CD14-positive monocyte (primary cell): ENCODE measurements around the gene RUNX2. TPM values are rescaled to one million over a fixed set of nuclear protein-coding genes. Genes with fewer than 3 reads are reported as not detected.
A peak's percentile ranks its signal among the peaks of the same experiment; 100 is the strongest.

ENCODE experiments used
- DNase-seq, 3 donors: peaks; one replicate each; pipeline ENCODE4 v3.0.0-alpha.2; 2011 to 2022
- H2AFZ ChIP-seq: 2 replicates; pipeline ENCODE4 v1.6.0; 2012; ENCODE audit warnings: mild to moderate bottlenecking, low read depth, low read length, inconsistent platforms; ENCODE audit not compliant: insufficient read depth, poor library complexity, severe bottlenecking
- H3K27ac ChIP-seq, 2 donors: 1 replicate in 1 of 2; 2 replicates in 1 of 2; pipeline ENCODE4 v1.5.1; 2012 to 2013; ENCODE audit warnings: low read length in 2 of 2, control low read depth in 1 of 2, inconsistent platforms in 1 of 2, low read depth in 1 of 2, mild to moderate bottlenecking in 1 of 2
- H3K27me3 ChIP-seq, 2 donors: one replicate each; pipeline versions ENCODE4 v1.6.0 to v1.6.1; 2011 to 2013; ENCODE audit warnings: low read length in 2 of 2; ENCODE audit not compliant: control insufficient read depth in 2 of 2, insufficient read depth in 2 of 2
- H3K36me3 ChIP-seq, 2 donors: replicated peaks in 1 of 2; 1 replicate in 1 of 2; 2 replicates in 1 of 2; pipeline versions ENCODE4 v1.5.1 to v1.6.1; 2012 to 2013; ENCODE audit warnings: low read length in 2 of 2, control low read depth in 1 of 2, inconsistent platforms in 1 of 2, mild to moderate bottlenecking in 1 of 2; ENCODE audit not compliant: insufficient read depth in 2 of 2, control insufficient read depth in 1 of 2
- H3K4me1 ChIP-seq, 2 donors: 1 replicate in 1 of 2; 2 replicates in 1 of 2; pipeline versions ENCODE4 v1.5.1 to v1.6.1; 2012 to 2013; ENCODE audit warnings: low read length in 2 of 2, control low read depth in 1 of 2, inconsistent platforms in 1 of 2, mild to moderate bottlenecking in 1 of 2, moderate library complexity in 1 of 2; ENCODE audit not compliant: insufficient read depth in 2 of 2, control insufficient read depth in 1 of 2
- H3K4me2 ChIP-seq: replicated peaks from 2 replicates; pipeline ENCODE3; 2012; ENCODE audit warnings: low read length, moderate library complexity, mild to moderate bottlenecking; ENCODE audit not compliant: poor library complexity, severe bottlenecking; ENCODE audit errors: extremely low read depth
- H3K4me3 ChIP-seq, 3 experiments: fragments of 200-600 bp in 1 of 3; sonication (generic) in 1 of 3; replicated peaks in 1 of 3; 1 replicate in 2 of 3; 2 replicates in 1 of 3; pipeline ENCODE4 v1.5.1; 2011 to 2013; ENCODE audit warnings: low read length in 3 of 3, mild to moderate bottlenecking in 3 of 3, control low read depth in 2 of 3, low read depth in 2 of 3, inconsistent platforms in 1 of 3, moderate library complexity in 1 of 3
- H3K79me2 ChIP-seq: 2 replicates; pipeline ENCODE4 v1.6.0; 2012; ENCODE audit warnings: mild to moderate bottlenecking, control low read depth, inconsistent platforms, low read length, moderate library complexity; ENCODE audit not compliant: insufficient read depth
- H3K9ac ChIP-seq: 2 replicates; pipeline ENCODE4 v1.6.0; 2017; ENCODE audit warnings: low read length, mild to moderate bottlenecking; ENCODE audit not compliant: insufficient read depth, poor library complexity, severe bottlenecking
- H3K9me3 ChIP-seq, 2 donors: replicated peaks in 1 of 2; 1 replicate in 1 of 2; 2 replicates in 1 of 2; pipeline versions ENCODE4 v1.5.1 to v1.6.1; 2012 to 2013; ENCODE audit warnings: low read length in 2 of 2, control low read depth in 1 of 2; ENCODE audit not compliant: control insufficient read depth in 1 of 2, insufficient read depth in 1 of 2
- H4K20me1 ChIP-seq: 2 replicates; pipeline ENCODE4 v1.6.0; 2012; ENCODE audit warnings: mild to moderate bottlenecking, low read length, control low read depth, moderate library complexity; ENCODE audit not compliant: insufficient read depth
- H3K27ac Mint-ChIP-seq, 7 donors: one replicate each; pipeline ENCODE4 v1.8.0; 2020; ENCODE audit warnings: mild to moderate bottlenecking in 7 of 7, mixed read lengths in 7 of 7, moderate library complexity in 6 of 7, inconsistent platforms in 2 of 7
- H3K27me3 Mint-ChIP-seq, 3 donors: one replicate each; pipeline ENCODE4 v1.8.0; 2021 to 2022; ENCODE audit warnings: low read depth in 3 of 3, mild to moderate bottlenecking in 3 of 3, mixed read lengths in 3 of 3, moderate library complexity in 3 of 3, inconsistent platforms in 1 of 3
- H3K36me3 Mint-ChIP-seq, 2 donors: one replicate each; pipeline ENCODE4 v1.8.0; 2020; ENCODE audit warnings: mixed read lengths in 2 of 2, inconsistent platforms in 1 of 2, mild to moderate bottlenecking in 1 of 2
- H3K4me1 Mint-ChIP-seq: one replicate; pipeline ENCODE4 v1.8.0; 2020; ENCODE audit warnings: mild to moderate bottlenecking, mixed read lengths
- H3K4me3 Mint-ChIP-seq, 2 donors: one replicate each; pipeline ENCODE4 v1.8.0; 2020; ENCODE audit warnings: mild to moderate bottlenecking in 2 of 2, mixed read lengths in 2 of 2, moderate library complexity in 1 of 2
- H3K9me3 Mint-ChIP-seq, 7 donors: one replicate each; pipeline ENCODE4 v1.8.0; 2020 to 2022; ENCODE audit warnings: mixed read lengths in 7 of 7, mild to moderate bottlenecking in 6 of 7, moderate library complexity in 6 of 7, inconsistent platforms in 2 of 7
- WGBS: methylation state at CpG from one replicate; pipeline ENCODE4 v1.1.5; 2013; ENCODE audit warnings: missing lambda C conversion rate; ENCODE audit not compliant: insufficient coverage; 5-methylcytosine and 5-hydroxymethylcytosine counted together
- intact Hi-C, 2 donors: fragments of 100-400 bp; cut with micrococcal nuclease; formaldehyde crosslinking; loops; one replicate each; pipeline versions ENCODE4 v1.15.0 to v1.15.1; 2023
- polyA plus RNA-seq, 3 donors: library from polyadenylated mRNA; depleted of rRNA in 1 of 3; unstranded in 2 of 3; stranded (reverse) in 1 of 3; fragments of 300-500 nt in 2 of 3; fragments of >200 nt in 1 of 3; fragmentation: Illumina TruSeq in 2 of 3; gene quantifications; 1 replicate in 2 of 3; 2 replicates in 1 of 3; pipeline ENCODE4 v1.2.3, GENCODE V29; 2012 to 2021
- TF ChIP-seq, protein P1 (sequence below): fragments of 200-600 bp; IDR thresholded peaks from one replicate; pipeline ENCODE4 v1.8.0; 2022; ENCODE audit warnings: antibody characterized with exemption, mild to moderate bottlenecking

Gene RUNX2
- polyA plus RNA-seq, 3 donors = 1.3 to 5.0 (median 2.5) TPM

GRCh38 chr6:45493761-45494160 lies 165.6 kb downstream of the RUNX2 start:
- Mint-ChIP-seq H3K4me3 (no peak overlapping the region), H3K27me3 (peaks cover 0 to 2% (median 0%) of the 10 kb centered on the region in 3 donors), H3K27ac (peak overlapping the region in 1 of 7 donors; percentile 4), H3K36me3 (peaks cover 11 to 31% of the 10 kb centered on the region in 2 donors), H3K9me3 (no peaks in the 10 kb centered on the region), H3K4me1 (peaks cover 34% of the 10 kb centered on the region)
- H3K4me3 ChIP-seq = no peak overlapping the region
- TF ChIP-seq, protein P1, sequence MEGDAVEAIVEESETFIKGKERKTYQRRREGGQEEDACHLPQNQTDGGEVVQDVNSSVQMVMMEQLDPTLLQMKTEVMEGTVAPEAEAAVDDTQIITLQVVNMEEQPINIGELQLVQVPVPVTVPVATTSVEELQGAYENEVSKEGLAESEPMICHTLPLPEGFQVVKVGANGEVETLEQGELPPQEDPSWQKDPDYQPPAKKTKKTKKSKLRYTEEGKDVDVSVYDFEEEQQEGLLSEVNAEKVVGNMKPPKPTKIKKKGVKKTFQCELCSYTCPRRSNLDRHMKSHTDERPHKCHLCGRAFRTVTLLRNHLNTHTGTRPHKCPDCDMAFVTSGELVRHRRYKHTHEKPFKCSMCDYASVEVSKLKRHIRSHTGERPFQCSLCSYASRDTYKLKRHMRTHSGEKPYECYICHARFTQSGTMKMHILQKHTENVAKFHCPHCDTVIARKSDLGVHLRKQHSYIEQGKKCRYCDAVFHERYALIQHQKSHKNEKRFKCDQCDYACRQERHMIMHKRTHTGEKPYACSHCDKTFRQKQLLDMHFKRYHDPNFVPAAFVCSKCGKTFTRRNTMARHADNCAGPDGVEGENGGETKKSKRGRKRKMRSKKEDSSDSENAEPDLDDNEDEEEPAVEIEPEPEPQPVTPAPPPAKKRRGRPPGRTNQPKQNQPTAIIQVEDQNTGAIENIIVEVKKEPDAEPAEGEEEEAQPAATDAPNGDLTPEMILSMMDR = no peak
- H3K9ac ChIP-seq = no peak overlapping the region
- intact Hi-C loops = no loop called here
- H3K4me1 ChIP-seq = peaks cover 31 to 33% of the 10 kb centered on the region in 2 donors
- peaks cover 4 to 24% of the 10 kb centered on the region in 2 donors for H3K36me3 ChIP-seq
- DNase-seq = no peak
- no peak overlapping the region for H3K27ac ChIP-seq
- no peaks in the 10 kb centered on the region for H4K20me1 ChIP-seq
- 90% methylated on average over 1 of the region's 2 CpGs for WGBS
- H3K4me2 ChIP-seq = no peak overlapping the region
- H3K9me3 ChIP-seq = no peaks in the 10 kb centered on the region
- no peaks in the 10 kb centered on the region for H3K27me3 ChIP-seq
- peaks cover 12% of the 10 kb centered on the region for H3K79me2 ChIP-seq
- H2AFZ ChIP-seq = no peak overlapping the region

GRCh38 chr6:45494416-45495135 lies 166.4 kb downstream of the RUNX2 start:
- peaks cover 38% of the 10 kb centered on the region for H3K4me1 Mint-ChIP-seq
- Histone ChIP-seq H3K27ac (peak overlapping the region in 1 of 2 donors; percentile 70), H3K9me3 (no peaks in the 10 kb centered on the region), H3K36me3 (peaks cover 4 to 19% of the 10 kb centered on the region in 2 donors), H3K9ac (no peak overlapping the region), H4K20me1 (no peaks in the 10 kb centered on the region), H3K4me3 (no peak overlapping the region), H3K79me2 (peaks cover 10% of the 10 kb centered on the region), H3K4me1 (peaks cover 31 to 33% of the 10 kb centered on the region in 2 donors), H3K4me2 (peak overlapping the region; percentile 39), H3K27me3 (no peaks in the 10 kb centered on the region), H2AFZ (no peak overlapping the region)
- peaks cover 0 to 2% (median 0%) of the 10 kb centered on the region in 3 donors for H3K27me3 Mint-ChIP-seq
- 0% methylated on average over 1 of the region's 3 CpGs for WGBS
- TF ChIP-seq, protein P1 = no peak
- no peaks in the 10 kb centered on the region for H3K9me3 Mint-ChIP-seq
- no peak overlapping the region for H3K4me3 Mint-ChIP-seq
- peak overlapping the region in 6 of 7 donors; percentile 24 to 92 (median 84) for H3K27ac Mint-ChIP-seq
- H3K36me3 Mint-ChIP-seq = peaks cover 13 to 31% of the 10 kb centered on the region in 2 donors
- intact Hi-C loops = loop anchor here in 1 of 2 donors (5.0 kb wide), 1 partner anchor 72 kb away; no protein-coding TSS in a partner anchor
- no peak for DNase-seq
